ENCODE results near the gene LIMCH1. TPM values are rescaled to one million over a fixed set of nuclear protein-coding genes. Genes with fewer than 3 reads are reported as not detected.

Gene LIMCH1
- total RNA-seq, 8 experiments from 2014 or later, result 42.1 to 385 (median 64.6) TPM

GRCh38 chr4:41658163-41658562 is 120.2 kb downstream of the LIMCH1 start:
- in situ Hi-C loops (cut with MboI; ENCODE audit: low pct_unique_long_range_greater_than_20kb in 2 of 9, low sequenced_read_pairs in 9 of 9, unreplicated experiment in 9 of 9), result loop anchor here in 4 of 9 experiments (10.0 to 25.0 kb wide), 3 partner anchors 371 to 393 kb away; no protein-coding TSS in a partner anchor
- H3K4me3 ChIP-seq, result no peak overlapping the region
- no peaks in the 10 kb centered on the region for H3K4me1 ChIP-seq (replicated peaks in 1 of 2)
- ATAC-seq (replicated peaks in 6 of 8), result no peak
- 17 to 100% (median 67%) methylated on average over 1 to 4 of the region's 4 CpGs; no CpG with 5 or more reads in 1 of the 10 experiments for WGBS, 10 experiments
- no peak overlapping the region for H3K27ac ChIP-seq

GRCh38 chr4:41660352-41660751 is 122.4 kb downstream of the LIMCH1 start:
- WGBS, 10 experiments, result 63 to 100% (median 88%) methylated on average over 2 to 3 of the region's 3 CpGs
- H3K27ac ChIP-seq, result no peak overlapping the region
- in situ Hi-C loops (cut with MboI; ENCODE audit: low pct_unique_long_range_greater_than_20kb in 2 of 9, low sequenced_read_pairs in 9 of 9, unreplicated experiment in 9 of 9), result loop anchor here in 2 of 9 experiments (25.0 kb wide), 1 partner anchor 373 kb away; no protein-coding TSS in a partner anchor

GRCh38 chr4:41661442-41662076 is 123.6 kb downstream of the LIMCH1 start:
- ATAC-seq (replicated peaks in 6 of 8), result peak in 7 of 8 experiments; percentile 8 to 66 (median 48)
- in situ Hi-C loops (cut with MboI; ENCODE audit: low pct_unique_long_range_greater_than_20kb in 2 of 9, low sequenced_read_pairs in 9 of 9, unreplicated experiment in 9 of 9), result loop anchor here in 2 of 9 experiments (25.0 kb wide), 1 partner anchor 374 kb away; no protein-coding TSS in a partner anchor
- WGBS, 10 experiments, result 40 to 62% (median 55%) methylated on average over 5 to 7 of the region's 7 CpGs; no CpG with 5 or more reads in 1 of the 10 experiments

More at GRCh38 chr4:41660352-41660751, 122.4 kb downstream of the LIMCH1 start:
- no peak overlapping the region for H3K4me3 ChIP-seq
- H3K4me1 ChIP-seq (replicated peaks in 1 of 2), result no peaks in the 10 kb centered on the region
- ATAC-seq (replicated peaks in 6 of 8), result peak in 2 of 8 experiments; percentile 45 to 60

GRCh38 chr4:41665636-41666207 is 127.8 kb downstream of the LIMCH1 start:
- 22 to 100% (median 89%) methylated on average over 1 to 3 of the region's 3 CpGs; no CpG with 5 or more reads in 1 of the 10 experiments for WGBS, 10 experiments
- Histone ChIP-seq H3K4me1 (replicated peaks in 1 of 2) (no peaks in the 10 kb centered on the region), H3K4me3 (no peak overlapping the region), H3K27ac (no peak overlapping the region)
- no peak for ATAC-seq (replicated peaks in 6 of 8)
- in situ Hi-C loops (cut with MboI; ENCODE audit: low pct_unique_long_range_greater_than_20kb in 2 of 9, low sequenced_read_pairs in 9 of 9, unreplicated experiment in 9 of 9), result loop anchor here in 2 of 9 experiments (25.0 kb wide), 1 partner anchor 378 kb away; no protein-coding TSS in a partner anchor

More at GRCh38 chr4:41661442-41662076, 123.6 kb downstream of the LIMCH1 start:
- no peak overlapping the region for H3K27ac ChIP-seq
- H3K4me3 ChIP-seq, result no peak overlapping the region
- no peaks in the 10 kb centered on the region for H3K4me1 ChIP-seq (replicated peaks in 1 of 2)

- 38 to 100% (median 100%) methylated on average over 1 of the region's 1 CpG; no CpG with 5 or more reads in 3 of the 10 experiments for WGBS, 10 experiments
- no peaks in the 10 kb centered on the region for H3K4me1 ChIP-seq (replicated peaks in 1 of 2)
- in situ Hi-C loops (cut with MboI; ENCODE audit: low pct_unique_long_range_greater_than_20kb in 2 of 9, low sequenced_read_pairs in 9 of 9, unreplicated experiment in 9 of 9), result loop anchor here in 2 of 9 experiments (25.0 kb wide), 1 partner anchor 381 kb away; no protein-coding TSS in a partner anchor
- no peak overlapping the region for H3K4me3 ChIP-seq
- ATAC-seq (replicated peaks in 6 of 8), result no peak
- H3K27ac ChIP-seq, result no peak overlapping the region
Measured at GRCh38 chr4:41668024-41668423, 130.1 kb downstream of the LIMCH1 start.

- 70 to 100% (median 100%) methylated on average over 1 to 6 of the region's 6 CpGs; no CpG with 5 or more reads in 1 of the 10 experiments for WGBS, 10 experiments
- Histone ChIP-seq H3K4me1 (replicated peaks in 1 of 2) (no peaks in the 10 kb centered on the region), H3K4me3 (no peak overlapping the region), H3K27ac (no peak overlapping the region)
- in situ Hi-C loops (cut with MboI; ENCODE audit: low pct_unique_long_range_greater_than_20kb in 2 of 9, low sequenced_read_pairs in 9 of 9, unreplicated experiment in 9 of 9), result loop anchor here in 2 of 9 experiments (25.0 kb wide), 1 partner anchor 383 kb away; no protein-coding TSS in a partner anchor
- no peak for ATAC-seq (replicated peaks in 6 of 8)
Measured at GRCh38 chr4:41670530-41670929, 132.6 kb downstream of the LIMCH1 start.

- H3K4me1 ChIP-seq (replicated peaks in 1 of 2), result no peaks in the 10 kb centered on the region
- no peak overlapping the region for H3K4me3 ChIP-seq
- no peak overlapping the region for H3K27ac ChIP-seq
- peak in 1 of 8 experiments; percentile 26 for ATAC-seq (replicated peaks in 6 of 8)
- in situ Hi-C loops (cut with MboI; ENCODE audit: low pct_unique_long_range_greater_than_20kb in 2 of 9, low sequenced_read_pairs in 9 of 9, unreplicated experiment in 9 of 9), result loop anchor here in 2 of 9 experiments (25.0 kb wide), 1 partner anchor 384 kb away; no protein-coding TSS in a partner anchor
Measured at GRCh38 chr4:41670982-41671381, 133.0 kb downstream of the LIMCH1 start.

- H3K4me3 ChIP-seq, result no peak overlapping the region
- in situ Hi-C loops (cut with MboI; ENCODE audit: low pct_unique_long_range_greater_than_20kb in 2 of 9, low sequenced_read_pairs in 9 of 9, unreplicated experiment in 9 of 9), result loop anchor here in 3 of 9 experiments (25.0 kb wide), 1 partner anchor 209 kb away; no protein-coding TSS in a partner anchor
- H3K4me1 ChIP-seq (replicated peaks in 1 of 2), result no peaks in the 10 kb centered on the region
- ATAC-seq (replicated peaks in 6 of 8), result peak in 3 of 8 experiments; percentile 58 to 96 (median 65)
- no peak overlapping the region for H3K27ac ChIP-seq
- WGBS, 10 experiments, result 40 to 100% (median 71%) methylated on average over 1 to 5 of the region's 7 CpGs; no CpG with 5 or more reads in 3 of the 10 experiments
Measured at GRCh38 chr4:41678086-41678816, 140.3 kb downstream of the LIMCH1 start.

- no peak overlapping the region for H3K27ac ChIP-seq
Measured at GRCh38 chr4:41678951-41679350, 141.0 kb downstream of the LIMCH1 start.

GRCh38 chr4:41679991-41680390 is 142.0 kb downstream of the LIMCH1 start:
- in situ Hi-C loops (cut with MboI; ENCODE audit: low pct_unique_long_range_greater_than_20kb in 2 of 9, low sequenced_read_pairs in 9 of 9, unreplicated experiment in 9 of 9), result loop anchor here in 3 of 9 experiments (25.0 kb wide), 1 partner anchor 207 kb away; no protein-coding TSS in a partner anchor
- WGBS, 10 experiments, result 52 to 100% (median 96%) methylated on average over 1 to 4 of the region's 4 CpGs; no CpG with 5 or more reads in 1 of the 10 experiments
- Histone ChIP-seq H3K27ac (no peak overlapping the region), H3K4me3 (no peak overlapping the region), H3K4me1 (replicated peaks in 1 of 2) (no peaks in the 10 kb centered on the region)
- no peak for ATAC-seq (replicated peaks in 6 of 8)

More at GRCh38 chr4:41678951-41679350, 141.0 kb downstream of the LIMCH1 start:
- in situ Hi-C loops (cut with MboI; ENCODE audit: low pct_unique_long_range_greater_than_20kb in 2 of 9, low sequenced_read_pairs in 9 of 9, unreplicated experiment in 9 of 9), result loop anchor here in 3 of 9 experiments (25.0 kb wide), 1 partner anchor 208 kb away; no protein-coding TSS in a partner anchor
- H3K4me3 ChIP-seq, result no peak overlapping the region
- 67 to 94% (median 82%) methylated on average over 1 to 2 of the region's 2 CpGs; no CpG with 5 or more reads in 2 of the 10 experiments for WGBS, 10 experiments
- H3K4me1 ChIP-seq (replicated peaks in 1 of 2), result no peaks in the 10 kb centered on the region
- ATAC-seq (replicated peaks in 6 of 8), result no peak

GRCh38 chr4:41681054-41681453 is 143.1 kb downstream of the LIMCH1 start:
- no peak overlapping the region for H3K4me3 ChIP-seq
- in situ Hi-C loops (cut with MboI; ENCODE audit: low pct_unique_long_range_greater_than_20kb in 2 of 9, low sequenced_read_pairs in 9 of 9, unreplicated experiment in 9 of 9), result loop anchor here in 3 of 9 experiments (25.0 kb wide), 1 partner anchor 206 kb away; no protein-coding TSS in a partner anchor
- no peaks in the 10 kb centered on the region for H3K4me1 ChIP-seq (replicated peaks in 1 of 2)
- WGBS, 10 experiments, result 80 to 100% (median 100%) methylated on average over 1 to 2 of the region's 2 CpGs; no CpG with 5 or more reads in 3 of the 10 experiments
- H3K27ac ChIP-seq, result no peak overlapping the region
- no peak for ATAC-seq (replicated peaks in 6 of 8)

- ATAC-seq (replicated peaks in 6 of 8), result peak in 3 of 8 experiments; percentile 25 to 59 (median 41)
- in situ Hi-C loops (cut with MboI; ENCODE audit: low pct_unique_long_range_greater_than_20kb in 2 of 9, low sequenced_read_pairs in 9 of 9, unreplicated experiment in 9 of 9), result loop anchor here in 3 of 9 experiments (25.0 kb wide), 1 partner anchor 204 kb away; no protein-coding TSS in a partner anchor
- H3K4me3 ChIP-seq, result no peak overlapping the region
- no peak overlapping the region for H3K27ac ChIP-seq
- H3K4me1 ChIP-seq (replicated peaks in 1 of 2), result no peaks in the 10 kb centered on the region
Measured at GRCh38 chr4:41683326-41683725, 145.4 kb downstream of the LIMCH1 start.

Data from motor neuron (in vitro differentiated cells).